WTC11 (cell line): ENCODE measurements around the gene MICAL3. TPM values are rescaled to one million over a fixed set of nuclear protein-coding genes. Genes with fewer than 3 reads are reported as not detected.
A peak's percentile ranks its signal among the peaks of the same experiment; 100 is the strongest.

Experiments used
- ATAC-seq: fragments of 200-7000 bp; cut with Tn5 transposase; 2 replicates; pipeline ENCODE4 v1.10.0; 2021; ENCODE audit warnings: mild to moderate bottlenecking, moderate library complexity
- CTCF ChIA-PET: fragments of 300-600 bp; sonication (Branson Sonifier 250); formaldehyde crosslinking; loops from one replicate; lab custom pipeline; 2021; ENCODE audit warnings: antibody characterized with exemption; lab: Charles Lee
- POLR2A ChIA-PET: fragments of 350-600 bp; sonication (Branson Sonifier 250); formaldehyde crosslinking; loops from one replicate; lab custom pipeline; 2021; ENCODE audit warnings: antibody characterized with exemption; lab: Charles Lee
- DNase-seq: peaks from one replicate; pipeline ENCODE4 v3.0.0; 2021; ENCODE audit warnings: low spot score
- H3K27ac Mint-ChIP-seq: 2 replicates; pipeline ENCODE4 v1.8.0; 2021; ENCODE audit warnings: mixed read lengths
- H3K27me3 Mint-ChIP-seq: 2 replicates; pipeline ENCODE4 v1.8.0; 2021; ENCODE audit warnings: low read depth, mild to moderate bottlenecking, moderate library complexity, mixed read lengths
- H3K36me3 Mint-ChIP-seq: 2 replicates; pipeline ENCODE4 v1.8.0; 2021; ENCODE audit warnings: mixed read lengths
- H3K4me1 Mint-ChIP-seq: 2 replicates; pipeline ENCODE4 v1.8.0; 2022; ENCODE audit warnings: mixed read lengths
- H3K4me3 Mint-ChIP-seq: 2 replicates; pipeline ENCODE4 v1.8.0; 2021; ENCODE audit warnings: mild to moderate bottlenecking, moderate library complexity, mixed read lengths
- H3K9me3 Mint-ChIP-seq: 2 replicates; pipeline ENCODE4 v1.8.0; 2021; ENCODE audit warnings: mixed read lengths
- AFF4 ChIP-seq: sonication (generic); formaldehyde crosslinking; IDR thresholded peaks from 2 replicates; pipeline ENCODE4 v1.8.1; 2023; ENCODE audit warnings: mild to moderate bottlenecking, missing genetic modification reagents, borderline replicate concordance
- ARID4B ChIP-seq: sonication (generic); formaldehyde crosslinking; IDR thresholded peaks from 2 replicates; pipeline ENCODE4 v1.8.0; 2023; ENCODE audit warnings: missing genetic modification reagents, mild to moderate bottlenecking, borderline replicate concordance
- ATF1 ChIP-seq: sonication (generic); formaldehyde crosslinking; IDR thresholded peaks from 2 replicates; pipeline ENCODE4 v1.8.1; 2023; ENCODE audit warnings: mild to moderate bottlenecking, moderate library complexity, missing genetic modification reagents
- IRF1 ChIP-seq: sonication (generic); formaldehyde crosslinking; IDR thresholded peaks from 2 replicates; pipeline ENCODE4 v1.8.0; 2023; ENCODE audit warnings: missing genetic modification reagents
- JAZF1 ChIP-seq: fragments of 250-450 bp; sonication (Bioruptor Pico); IDR thresholded peaks from 2 replicates; pipeline ENCODE4 v1.9.0; 2021; ENCODE audit warnings: moderate library complexity, mild to moderate bottlenecking, inconsistent platforms
- MYBL2 ChIP-seq: sonication (generic); formaldehyde crosslinking; IDR thresholded peaks from 2 replicates; pipeline ENCODE4 v1.8.1; 2023; ENCODE audit warnings: mild to moderate bottlenecking, moderate library complexity, missing genetic modification reagents
- NFYB ChIP-seq: sonication (generic); formaldehyde crosslinking; conservative IDR thresholded peaks from 2 replicates; pipeline ENCODE4 v1.8.0; 2022; ENCODE audit warnings: low read depth, missing genetic modification reagents
- ZNF121 ChIP-seq: sonication (generic); formaldehyde crosslinking; IDR thresholded peaks from 2 replicates; pipeline ENCODE4 v1.8.0; 2023; ENCODE audit warnings: missing genetic modification reagents
- ZNF512 ChIP-seq: sonication (generic); formaldehyde crosslinking; IDR thresholded peaks from 2 replicates; pipeline ENCODE4 v1.8.1; 2022; ENCODE audit warnings: missing genetic modification reagents, borderline replicate concordance
- total RNA-seq: library from RNA; stranded (reverse); gene quantifications from 3 replicates; pipeline ENCODE4 v1.2.3, GENCODE V29; 2021

MICAL3 gene
- total RNA-seq, 1 experiment from 2014 or later = 41.2 TPM

GRCh38 chr22:17921871-17922821 lies 102.2 kb downstream of the MICAL3 start:
- no peaks in the 10 kb centered on the region for H3K36me3 Mint-ChIP-seq
- H3K4me1 Mint-ChIP-seq = peaks cover 15% of the 10 kb centered on the region; the same call in 1 of the 2 replicates
- peak overlapping the region; percentile 51 for H3K4me3 Mint-ChIP-seq
- POLR2A ChIA-PET = interaction anchor here (1.6 kb wide), 1 partner anchor 149 kb away, joined by 3 read pairs; no protein-coding TSS in a partner anchor
- TF ChIP-seq AFF4 (CRISPR knock-in tag) = no peak
- TF ChIP-seq NFYB (CRISPR knock-in tag) = 0 out of 2 replicates have a peak, but pooled peaks have one; percentile 13
- peak overlapping the region; percentile 95 for H3K27ac Mint-ChIP-seq
- DNase-seq (peak; percentile 74), ATAC-seq (peak; percentile 85)
- no peaks in the 10 kb centered on the region for H3K27me3 Mint-ChIP-seq
- H3K9me3 Mint-ChIP-seq = no peaks in the 10 kb centered on the region
- CTCF ChIA-PET = interaction anchor here (0.6 to 3.7 kb wide), 10 partner anchors 12 to 179 kb away, joined by 3 to 20 read pairs (median 4); partner anchors contain the start of gene PEX26

- no peak for DNase-seq
- Mint-ChIP-seq H3K27ac (peak overlapping the region; percentile 95), H3K9me3 (no peaks in the 10 kb centered on the region), H3K27me3 (no peaks in the 10 kb centered on the region), H3K4me1 (peaks cover 13% of the 10 kb centered on the region; the same call in 1 of the 2 replicates), H3K4me3 (no peak overlapping the region)
- ATAC-seq = no peak
- POLR2A ChIA-PET = interaction anchor here (0.7 to 1.6 kb wide), 2 partner anchors 136 to 147 kb away, joined by 3 read pairs; no protein-coding TSS in a partner anchor
- TF ChIP-seq ARID4B (CRISPR knock-in tag) (no peak), IRF1 (CRISPR knock-in tag) (no peak), ATF1 (CRISPR knock-in tag) (no peak), ZNF512 (CRISPR knock-in tag) (no peak), ZNF121 (peak; percentile 73; the same call in 1 of the 2 replicates), MYBL2 (CRISPR knock-in tag) (no peak), JAZF1 (no peak)
- TF ChIP-seq, all 79 proteins: peak for 1
- no peaks in the 10 kb centered on the region for H3K36me3 Mint-ChIP-seq
- CTCF ChIA-PET = interaction anchor here (0.6 to 3.7 kb wide), 11 partner anchors 11 to 178 kb away, joined by 3 to 20 read pairs (median 4); partner anchors contain the start of gene PEX26
Measured at GRCh38 chr22:17920992-17921650, 103.2 kb downstream of the MICAL3 start.
